Activated CD8-positive, alpha-beta memory T cell treated with anti-CD3 and anti-CD28 coated beads for 1 hour (primary cell): ENCODE measurements around the gene RARB.

Source experiments
- DNase-seq, 2 donors: peaks; one replicate each; pipeline ENCODE4 v3.0.0-alpha.2; 2020; ENCODE audit warnings: low read depth in 1 of 2; ENCODE audit errors: extremely low read depth in 1 of 2

Gene RARB

GRCh38 chr3:25427942-25428788 is at the start of gene RARB:
Gene RARB (plus strand): TSS chr3:25428263. CDS start chr3:25428732, 469 bp downstream.
- DNase-seq, result no peak

- DNase-seq, result no peak
These were observed 49.2 kb upstream of the RARB start for GRCh38 chr3:25378786-25379311.

DNA sequence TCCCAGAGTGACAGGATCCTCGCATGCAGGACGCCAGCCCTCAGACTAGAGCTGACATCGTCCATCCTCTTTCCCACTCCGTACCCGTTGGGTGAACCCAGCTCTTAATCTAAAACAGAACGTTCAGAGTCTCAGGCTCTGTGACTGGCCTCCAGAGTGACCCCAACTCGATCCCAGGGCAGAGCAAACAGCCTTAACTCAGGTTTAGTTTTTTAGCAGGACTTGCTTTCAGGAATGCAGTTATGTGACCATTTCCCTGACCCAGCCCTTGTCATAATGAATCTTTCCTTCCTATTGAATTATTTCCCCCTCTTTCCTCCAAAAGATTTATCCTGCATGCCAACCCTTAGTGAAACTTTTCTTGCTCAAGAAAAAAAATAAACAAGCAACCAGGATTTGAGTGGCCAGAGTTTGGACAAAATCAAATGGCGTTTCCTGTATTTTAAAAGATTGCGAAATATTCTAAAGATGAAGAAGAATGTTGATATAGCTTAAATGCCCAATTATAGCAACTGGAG is 47.8 kb upstream of the RARB start:
- DNase-seq, result no peak

DNA sequence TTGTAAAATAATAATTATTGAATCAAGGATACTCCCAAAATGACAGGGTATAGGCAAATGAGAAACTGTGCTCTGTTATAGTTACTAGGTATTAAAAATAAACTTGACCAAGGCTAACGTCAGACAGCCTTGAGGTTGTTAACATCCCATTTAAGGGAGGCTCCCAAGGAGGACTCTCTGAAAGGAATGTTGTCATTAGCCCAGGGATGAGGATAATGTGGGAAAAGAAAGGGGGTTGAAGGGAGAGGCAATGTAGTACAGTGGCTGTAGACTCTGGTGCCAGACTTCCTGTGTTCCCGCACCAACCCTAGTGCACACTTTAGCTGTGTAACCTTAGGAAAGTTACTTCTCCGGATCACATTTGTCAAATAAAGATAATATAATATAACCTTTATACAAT is 47.0 kb upstream of the RARB start:
- no peak for DNase-seq

DNA sequence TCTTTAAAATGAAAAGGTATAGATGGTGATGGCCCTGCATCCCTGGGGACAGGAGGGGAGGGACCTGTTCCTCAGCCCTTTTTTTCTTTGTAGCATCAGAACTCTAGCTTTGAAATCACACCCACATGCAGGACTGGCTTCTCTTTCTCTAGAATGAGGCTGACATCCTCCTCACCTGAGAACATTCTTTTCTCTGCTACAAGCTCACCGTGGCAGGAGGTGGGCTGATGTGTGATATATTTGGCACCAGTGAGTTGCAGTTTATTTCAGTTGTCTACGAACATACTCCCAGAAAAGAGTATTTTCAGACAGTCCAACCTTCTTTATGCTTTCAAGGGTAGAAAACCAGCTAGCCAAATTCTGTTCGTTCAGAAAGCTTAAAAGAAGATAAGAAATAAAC is 43.6 kb upstream of the RARB start:
- no peak for DNase-seq

DNA sequence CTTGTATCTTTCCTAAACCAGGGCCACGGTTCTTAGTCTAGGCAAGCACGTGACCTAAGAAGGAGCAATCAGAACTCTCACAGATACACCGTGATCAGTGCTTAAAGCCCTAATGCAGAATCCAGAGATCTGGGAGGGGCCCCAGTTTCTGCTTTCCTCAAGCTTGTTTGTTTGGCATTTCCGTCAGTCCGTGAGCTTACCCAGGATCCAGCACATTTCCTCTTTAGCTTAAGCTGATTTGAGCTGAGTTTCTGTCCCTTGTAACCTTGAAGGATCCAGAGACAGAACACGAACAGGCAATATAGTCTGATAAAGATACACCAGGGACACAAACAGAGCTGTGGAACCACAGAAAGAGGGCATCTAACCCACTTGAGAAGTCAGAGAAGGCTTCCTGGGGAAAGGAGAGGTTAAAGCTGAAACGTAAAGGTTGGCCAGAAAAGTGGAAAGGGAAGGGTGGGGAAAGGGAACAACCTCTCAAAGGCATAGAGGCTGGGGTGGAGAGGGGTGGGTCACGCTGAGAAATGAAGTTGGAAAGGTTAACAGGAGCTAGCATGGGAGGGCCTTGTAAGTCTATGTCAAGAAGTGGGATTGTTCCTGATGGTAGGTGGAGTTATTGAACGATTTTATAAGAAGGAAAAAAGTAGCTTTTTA is 42.1 kb upstream of the RARB start:
- no peak for DNase-seq

GRCh38 chr3:25386686-25387255 is 41.3 kb upstream of the RARB start:
- no peak for DNase-seq

DNA sequence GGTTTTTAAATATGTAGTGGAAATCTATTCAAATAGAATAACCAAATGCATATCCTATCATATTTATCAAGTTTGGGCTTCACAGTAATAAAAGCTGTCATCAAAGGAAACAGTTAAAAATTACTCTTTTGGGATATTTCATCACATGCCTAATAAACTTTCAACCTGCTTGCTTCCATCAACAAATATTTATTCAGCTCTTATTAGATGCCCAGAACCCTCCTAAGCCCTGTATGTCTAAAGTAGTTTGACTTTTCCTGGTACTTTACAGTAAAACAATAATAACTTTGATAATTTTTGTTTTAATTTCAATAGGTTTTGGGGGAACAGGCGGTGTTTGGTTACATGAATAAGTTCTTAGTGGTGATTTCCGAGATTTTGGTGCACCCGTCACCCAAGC is 37.5 kb upstream of the RARB start:
- DNase-seq, result no peak

- no peak for DNase-seq
These were observed 31.8 kb upstream of the RARB start for GRCh38 chr3:25396251-25396650.

- no peak for DNase-seq
These were observed 31.4 kb upstream of the RARB start for GRCh38 chr3:25396686-25397085.

DNA sequence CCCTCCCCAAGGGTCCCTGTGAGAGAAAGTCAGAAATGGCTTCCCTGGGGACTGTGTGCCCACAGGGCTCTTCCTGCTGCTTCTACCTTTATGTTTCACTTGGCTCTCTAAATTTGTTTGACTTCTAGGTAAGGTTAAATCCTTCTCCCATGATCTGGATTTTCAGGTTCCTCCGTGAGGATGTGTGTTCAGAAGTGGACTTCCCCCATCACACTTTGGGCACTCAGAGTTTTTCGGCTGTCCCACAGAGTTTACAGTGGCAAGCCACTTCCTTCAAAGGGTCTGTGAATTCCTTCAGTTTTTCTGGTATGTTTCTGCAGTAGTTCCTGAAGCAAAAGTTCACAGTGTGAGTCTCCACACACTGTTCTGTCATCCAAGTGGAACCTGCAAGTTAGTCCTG is 30.9 kb upstream of the RARB start:
- DNase-seq, result no peak

DNA sequence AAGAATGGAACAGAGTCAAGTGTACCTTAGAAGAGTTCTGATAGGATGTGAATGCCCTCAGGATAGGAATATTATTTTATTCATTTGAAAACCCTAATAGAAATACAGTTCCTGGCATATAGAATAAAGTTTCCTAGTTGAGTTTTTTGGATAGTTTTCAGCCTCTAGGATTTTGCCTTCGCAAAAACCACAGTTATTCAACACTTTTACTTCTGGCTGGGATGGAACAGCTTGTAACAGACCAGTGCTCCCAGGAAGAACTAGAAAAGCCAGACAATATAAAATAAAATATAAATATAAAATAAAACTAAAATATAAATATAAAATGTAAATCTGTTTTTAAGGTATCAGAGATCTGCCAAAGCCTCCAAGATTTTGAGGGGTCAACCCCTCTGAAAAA is 27.5 kb upstream of the RARB start:
- DNase-seq, result no peak

DNA sequence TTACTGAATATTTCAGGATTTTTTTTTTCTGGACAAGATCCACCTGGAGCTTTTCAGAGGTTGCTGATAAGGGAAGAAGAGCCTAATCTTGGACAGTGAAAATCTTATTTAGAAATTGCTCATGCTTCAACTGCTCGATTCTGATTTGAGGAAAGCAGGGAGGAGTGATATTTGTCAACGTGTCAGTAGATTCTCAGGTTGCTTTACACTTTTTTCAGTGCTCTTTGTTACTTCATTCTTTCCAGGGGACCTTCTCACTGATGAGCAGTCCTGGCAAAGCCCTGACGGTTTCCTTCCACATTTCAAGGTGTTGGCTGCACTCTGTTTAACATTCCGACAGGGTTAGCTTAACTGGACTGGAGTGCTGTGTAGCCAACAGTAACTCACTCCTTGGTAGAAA is 24.1 kb upstream of the RARB start:
- no peak for DNase-seq

DNA sequence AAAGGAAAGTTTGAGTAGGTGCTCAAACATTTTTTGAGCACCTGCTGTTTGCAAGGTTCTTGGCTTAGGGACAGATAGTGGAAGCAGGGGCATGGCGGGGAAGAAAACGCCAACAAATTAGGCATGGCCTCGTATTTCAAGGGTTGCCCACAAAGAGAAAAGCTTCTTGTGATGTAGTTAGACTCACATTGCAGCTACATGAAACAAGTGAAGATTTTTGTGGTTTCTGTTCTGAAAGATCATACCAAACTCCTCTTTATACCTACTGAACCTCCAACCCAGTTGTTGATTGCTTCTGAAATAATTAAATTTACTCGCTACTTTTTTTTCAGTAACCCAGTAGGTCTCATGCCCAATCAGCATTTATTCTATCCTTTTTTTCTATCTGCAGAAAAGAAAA is 23.5 kb upstream of the RARB start:
- DNase-seq, result no peak

- no peak for DNase-seq
These were observed 22.7 kb upstream of the RARB start for GRCh38 chr3:25405335-25405734.

DNA sequence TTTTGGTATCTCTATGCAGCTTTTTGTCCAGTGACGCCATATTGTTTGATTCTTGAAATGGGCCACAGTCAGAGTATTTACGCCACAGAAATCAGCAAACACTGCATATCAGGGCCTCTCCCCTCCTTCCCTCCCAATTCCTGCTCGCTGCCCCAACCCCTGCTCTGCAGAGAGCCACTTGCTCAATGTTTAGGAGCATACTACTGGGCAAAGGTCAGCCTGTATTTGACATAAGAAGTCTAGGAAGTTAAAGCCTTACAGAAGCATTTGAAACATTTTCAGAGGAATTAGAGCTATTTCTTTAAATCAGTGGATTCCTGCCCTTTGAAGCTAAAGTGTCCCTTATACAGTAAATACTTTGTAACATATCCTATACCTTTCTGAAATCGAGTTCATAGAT is 17.4 kb upstream of the RARB start:
- no peak for DNase-seq

DNA sequence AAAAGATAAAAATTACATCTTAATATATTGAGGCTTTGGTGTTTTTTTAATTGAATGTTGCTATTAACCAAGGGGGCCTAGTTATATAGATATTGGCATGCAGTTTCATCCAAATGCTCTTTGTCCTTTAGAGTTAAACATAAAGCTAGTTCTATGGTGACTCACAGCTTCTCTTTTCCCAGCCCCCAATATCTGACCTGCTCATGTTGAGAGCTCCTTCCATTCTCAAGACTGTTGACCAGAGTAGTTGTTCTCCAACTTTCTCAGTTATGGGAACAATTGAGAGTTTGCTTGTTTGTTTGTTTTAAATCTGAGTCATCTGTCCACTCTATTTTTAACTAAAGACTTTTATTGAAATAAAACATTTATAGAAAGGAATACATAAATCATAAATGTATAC is 15.8 kb upstream of the RARB start:
- DNase-seq, result no peak

DNA sequence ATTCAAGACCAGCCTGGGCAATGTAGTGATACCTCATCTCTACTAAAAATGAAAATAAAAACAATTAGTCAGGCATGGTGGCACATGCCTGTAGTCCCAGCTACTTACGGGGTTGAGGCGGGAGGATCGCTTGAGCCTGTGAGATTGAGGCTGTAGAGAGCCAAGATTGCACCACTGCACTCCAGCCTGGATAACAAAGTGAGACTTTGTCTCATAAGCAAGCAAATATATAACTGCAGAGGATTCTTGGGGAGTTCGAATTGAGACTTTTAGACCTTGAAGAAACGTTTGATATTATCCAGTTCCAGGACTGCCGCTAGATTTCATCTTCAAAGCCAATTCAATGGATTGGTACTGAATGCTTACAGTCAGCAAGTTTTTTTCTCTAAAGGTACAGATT is 11.9 kb upstream of the RARB start:
- no peak for DNase-seq

DNA sequence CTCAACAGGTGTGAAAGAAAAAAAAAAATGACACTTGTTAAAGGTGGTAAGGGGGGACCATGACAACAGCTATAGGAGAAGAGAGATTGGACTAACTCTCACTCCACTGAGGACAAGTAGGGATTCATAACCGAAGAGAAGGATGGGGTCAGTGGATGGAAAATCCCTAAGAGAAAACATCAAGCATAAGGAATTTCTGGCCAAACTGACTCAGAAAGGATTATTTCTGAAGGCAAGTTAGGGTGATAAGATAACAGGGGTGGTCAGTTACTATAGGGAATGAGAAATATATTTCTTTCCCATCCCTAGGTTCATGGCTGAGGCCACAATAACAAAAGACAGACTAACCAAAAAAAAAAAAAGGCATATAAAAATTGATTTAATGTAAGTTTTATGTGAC is 9.5 kb upstream of the RARB start:
- no peak for DNase-seq

GRCh38 chr3:25419251-25419650 is 8.8 kb upstream of the RARB start:
- no peak for DNase-seq

- no peak for DNase-seq
These were observed 7.9 kb upstream of the RARB start for GRCh38 chr3:25420147-25420546.

- DNase-seq, result no peak
These were observed 7.2 kb upstream of the RARB start for GRCh38 chr3:25420885-25421284.
